NB4 (cell line): ENCODE results near the gene GMDS.

ENCODE experiments used
- CTCF ChIP-seq: IDR thresholded peaks from one replicate; pipeline ENCODE4 v1.5.1; 2012; ENCODE audit warnings: low read depth, low read length
- POLR2A ChIP-seq: IDR thresholded peaks from 2 replicates; pipeline ENCODE4 v1.6.1; 2011; ENCODE audit warnings: mild to moderate bottlenecking; ENCODE audit not compliant: insufficient read length; ENCODE audit errors: extremely low read depth

- TF ChIP-seq CTCF (no peak), POLR2A (no peak)
Measured at GRCh38 chr6:1965596-1966224, 279.7 kb downstream of the GMDS start.
